H1 (cell line): ENCODE results near the gene WDR81. TPM values are rescaled to one million over a fixed set of nuclear protein-coding genes. Genes with fewer than 3 reads are reported as not detected.

Experiments
- CTCF ChIA-PET: fragments of 300-600 bp; sonication (Branson Sonifier 250); formaldehyde crosslinking; loops from one replicate; lab custom pipeline; 2021; ENCODE audit not compliant: partially characterized antibody; lab: Charles Lee
- POLR2A ChIA-PET: fragments of 300-600 bp; sonication (Branson Sonifier 250); formaldehyde crosslinking; loops from one replicate; lab custom pipeline; 2021; ENCODE audit warnings: inconsistent platforms; ENCODE audit not compliant: partially characterized antibody; lab: Charles Lee
- DNase-seq, 2 experiments: peaks; one replicate each; pipeline versions ENCODE4 v3.0.0 to v3.0.0-alpha.2; 2010 to 2022; ENCODE audit warnings: low spot score in 2 of 2, low read depth in 1 of 2, mixed read lengths in 1 of 2
- FAIRE-seq: peaks from 2 replicates; lab custom pipeline; 2011; peaks lifted over from hg19 to GRCh38; lab: Jason Lieb, UNC
- H2AFZ ChIP-seq: 2 replicates; pipeline ENCODE4 v1.8.1; 2012; ENCODE audit warnings: low read length, inconsistent platforms
- H2AK5ac ChIP-seq: 2 replicates; pipeline ENCODE4 v1.6.1; 2013; ENCODE audit warnings: low read depth, low read length
- H2BK120ac ChIP-seq: replicated peaks from 2 replicates; pipeline ENCODE3; 2013; ENCODE audit warnings: low read depth, low read length, inconsistent platforms
- H2BK12ac ChIP-seq: 2 replicates; pipeline ENCODE4 v1.6.1; 2013; ENCODE audit warnings: low read depth, low read length
- H2BK15ac ChIP-seq: 2 replicates; pipeline ENCODE4 v1.6.1; 2013; ENCODE audit warnings: low read length
- H2BK20ac ChIP-seq: 2 replicates; pipeline ENCODE4 v1.6.1; 2013; ENCODE audit warnings: low read length
- H2BK5ac ChIP-seq: 2 replicates; pipeline ENCODE4 v1.6.1; 2013; ENCODE audit warnings: low read depth, low read length
- H3K14ac ChIP-seq: 2 replicates; pipeline ENCODE4 v1.6.1; 2013; ENCODE audit warnings: inconsistent platforms; ENCODE audit not compliant: insufficient read length
- H3K18ac ChIP-seq: 2 replicates; pipeline ENCODE4 v1.6.1; 2013; ENCODE audit warnings: low read length; ENCODE audit errors: extremely low read depth
- H3K23ac ChIP-seq: 2 replicates; pipeline ENCODE4 v1.6.1; 2013; ENCODE audit warnings: inconsistent platforms; ENCODE audit not compliant: insufficient read length
- H3K23me2 ChIP-seq: 2 replicates; pipeline ENCODE4 v1.6.1; 2013; ENCODE audit warnings: low read depth, low read length
- H3K27ac ChIP-seq: 2 replicates; pipeline ENCODE4 v1.6.1; 2011; ENCODE audit warnings: low read depth, low read length, inconsistent platforms
- H3K27me3 ChIP-seq, 4 experiments: replicated peaks in 1 of 4; 1 replicate in 1 of 4; 2 replicates in 3 of 4; pipeline versions ENCODE4 v1.6.1 to v1.8.1; 2011 to 2013; ENCODE audit warnings: low read length in 3 of 4, mild to moderate bottlenecking in 3 of 4, inconsistent platforms in 2 of 4, mixed read lengths in 2 of 4, moderate library complexity in 1 of 4; ENCODE audit not compliant: control insufficient read depth in 3 of 4, insufficient read depth in 3 of 4; ENCODE audit errors: extremely low read depth in 1 of 4
- H3K36me3 ChIP-seq, 4 experiments: 2 replicates each; pipeline versions ENCODE4 v1.6.1 to v1.8.1; 2011 to 2013; ENCODE audit warnings: mild to moderate bottlenecking in 4 of 4, low read length in 3 of 4, moderate library complexity in 2 of 4, control low read depth in 1 of 4, inconsistent platforms in 1 of 4; ENCODE audit not compliant: insufficient read depth in 4 of 4, control insufficient read depth in 2 of 4
- H3K4ac ChIP-seq: replicated peaks from 2 replicates; pipeline ENCODE3; 2013; ENCODE audit warnings: low read length, low read depth, mixed read lengths, inconsistent platforms; ENCODE audit not compliant: insufficient read length
- H3K4me1 ChIP-seq, 4 experiments: replicated peaks in 1 of 4; 1 replicate in 1 of 4; 2 replicates in 3 of 4; pipeline versions ENCODE4 v1.6.1 to v1.8.1; 2011 to 2013; ENCODE audit warnings: low read length in 3 of 4, inconsistent platforms in 2 of 4, mixed read lengths in 1 of 4; ENCODE audit not compliant: insufficient read depth in 4 of 4, control insufficient read depth in 3 of 4
- H3K4me2 ChIP-seq, 2 experiments: 2 replicates each; pipeline versions ENCODE4 v1.6.1 to v1.8.1; 2011 to 2013; ENCODE audit warnings: low read depth in 2 of 2, low read length in 2 of 2, control low read depth in 1 of 2, inconsistent platforms in 1 of 2, mild to moderate bottlenecking in 1 of 2; ENCODE audit not compliant: insufficient read depth in 1 of 2
- H3K4me3 ChIP-seq, 4 experiments: fragments of 200-600, 300-600 bp in 1 of 4; sonication (generic), shearing (Covaris generic), sonication (Bioruptor Twin) in 1 of 4; 2 replicates each; pipeline versions ENCODE4 v1.5.1 to v1.8.1; 2011 to 2016; ENCODE audit warnings: low read length in 4 of 4, low read depth in 3 of 4, control low read depth in 2 of 4, inconsistent platforms in 2 of 4, mild to moderate bottlenecking in 2 of 4, mixed read lengths in 1 of 4, moderate library complexity in 1 of 4; ENCODE audit not compliant: insufficient read depth in 2 of 4; ENCODE audit errors: extremely low read depth in 1 of 4
- H3K56ac ChIP-seq: replicated peaks from 2 replicates; pipeline ENCODE3; 2013; ENCODE audit warnings: low read depth, mild to moderate bottlenecking, mixed read lengths, low read length, inconsistent platforms; ENCODE audit not compliant: insufficient read length
- H3K79me1 ChIP-seq: 2 replicates; pipeline ENCODE4 v1.6.1; 2013; ENCODE audit warnings: low read depth, low read length, control low read depth
- H3K79me2 ChIP-seq, 2 experiments: 2 replicates each; pipeline versions ENCODE4 v1.6.1 to v1.8.1; 2012 to 2013; ENCODE audit warnings: low read length in 2 of 2, mild to moderate bottlenecking in 2 of 2, inconsistent platforms in 1 of 2; ENCODE audit not compliant: insufficient read depth in 2 of 2, control insufficient read depth in 1 of 2
- H3K9ac ChIP-seq, 4 experiments: replicated peaks in 1 of 4; 1 replicate in 1 of 4; 2 replicates in 3 of 4; pipeline versions ENCODE4 v1.6.1 to v1.8.1; 2011 to 2013; ENCODE audit warnings: low read depth in 3 of 4, low read length in 3 of 4, control low read depth in 2 of 4, mild to moderate bottlenecking in 2 of 4, moderate library complexity in 2 of 4, inconsistent platforms in 1 of 4; ENCODE audit errors: extremely low read depth in 1 of 4
- H3K9me3 ChIP-seq, 2 experiments: 2 replicates each; pipeline versions ENCODE4 v1.6.1 to v1.8.1; 2012 to 2013; ENCODE audit warnings: mild to moderate bottlenecking in 2 of 2, moderate library complexity in 2 of 2, control low read depth in 1 of 2, inconsistent platforms in 1 of 2, low read depth in 1 of 2, low read length in 1 of 2, mixed read lengths in 1 of 2; ENCODE audit not compliant: insufficient read depth in 2 of 2
- H4K20me1 ChIP-seq, 2 experiments: replicated peaks in 1 of 2; 2 replicates each; pipeline versions ENCODE3 to v1.8.1; 2011 to 2013; ENCODE audit warnings: inconsistent platforms in 2 of 2, low read length in 2 of 2, mild to moderate bottlenecking in 1 of 2; ENCODE audit not compliant: insufficient read depth in 2 of 2, control insufficient read depth in 1 of 2
- H4K5ac ChIP-seq: 2 replicates; pipeline ENCODE4 v1.6.1; 2013; ENCODE audit warnings: low read length, low read depth, mixed read lengths, inconsistent platforms; ENCODE audit not compliant: insufficient read length
- H4K8ac ChIP-seq: 2 replicates; pipeline ENCODE4 v1.8.0; 2013; ENCODE audit warnings: mild to moderate bottlenecking, moderate library complexity, low read length, inconsistent platforms; ENCODE audit not compliant: insufficient read depth; ENCODE audit errors: extremely low read depth
- H4K91ac ChIP-seq: replicated peaks from 2 replicates; pipeline ENCODE3; 2013; ENCODE audit warnings: low read length, mixed read lengths, inconsistent platforms; ENCODE audit not compliant: insufficient read length
- ASH2L ChIP-seq: fragments of 200-600, 300-600 bp; sonication (generic); IDR thresholded peaks from one replicate; pipeline ENCODE4 v1.7.1; 2017; ENCODE audit warnings: low read length
- ATF2 ChIP-seq: IDR thresholded peaks from 2 replicates; pipeline ENCODE4 v1.6.1; 2012; ENCODE audit warnings: low read length, inconsistent platforms
- FOSL1 ChIP-seq: IDR thresholded peaks from 2 replicates; pipeline ENCODE4 v1.6.1; 2011; ENCODE audit warnings: mild to moderate bottlenecking, low read depth, low read length, moderate library complexity; ENCODE audit not compliant: insufficient read depth
- SP2 ChIP-seq: IDR thresholded peaks from 2 replicates; pipeline ENCODE4 v1.6.1; 2012; ENCODE audit warnings: mild to moderate bottlenecking, low read length, inconsistent platforms
- WGBS, 2 experiments: shearing (Covaris generic) in 1 of 2; methylation state at CpG; one replicate each; pipeline versions ENCODE4 v1.1.6 to v1.1.7; 2013 to 2015; ENCODE audit warnings: low lambda C conversion rate in 2 of 2, mixed read lengths in 2 of 2, inconsistent platforms in 1 of 2, low coverage in 1 of 2, missing lambda C conversion rate in 1 of 2; ENCODE audit not compliant: insufficient replicate concordance in 2 of 2, insufficient coverage in 1 of 2, insufficient read length in 1 of 2; ENCODE audit errors: extremely low coverage in 1 of 2, missing lambda C conversion rate in 1 of 2; 5-methylcytosine and 5-hydroxymethylcytosine counted together
- polyA plus RNA-seq, 7 experiments: library from polyadenylated mRNA; depleted of rRNA in 3 of 7; stranded (reverse) in 5 of 7; unstranded in 2 of 7; fragments of >200 nt in 5 of 7; fragments of 200-250 nt in 2 of 7; gene quantifications; 1 replicate in 5 of 7; 2 replicates in 1 of 7; 4 replicates in 1 of 7; pipeline versions ENCODE4 v1.2.1 to v1.2.3, GENCODE V29; 2011 to 2013; ENCODE audit warnings: missing spikeins in 2 of 7, mixed read lengths in 2 of 7
- total RNA-seq: library from RNA; stranded (reverse); fragmentation: NEBNext Ultra II Directional; extraction: Animal tissue kit (Norgen Biotek cat#: 25700); gene quantifications from 2 replicates; pipeline ENCODE4 v1.2.1, GENCODE V29; 2021

WDR81 gene
- total and polyA plus RNA-seq, 2 of the 8 experiments (the other 6 are each of a cell fraction or from before 2014, with no cell fraction given), result 9.1 to 12.3 TPM

- DNase-seq (no peak), FAIRE-seq (no peak)
- Histone ChIP-seq H2AK5ac (no peak overlapping the region), H3K18ac (no peak overlapping the region; the same call in 1 of the 2 replicates), H3K27ac (no peak overlapping the region), H3K27me3 (peaks cover 0 to 2% (median 0%) of the 10 kb centered on the region in 4 experiments; a peak in 2 of 7 replicates), H3K79me2 (no peaks in the 10 kb centered on the region), H2BK20ac (no peak overlapping the region), H4K91ac (no peak overlapping the region), H4K8ac (no peak overlapping the region), H3K4me3 (peak overlapping the region in 1 of 4 experiments; percentile 83; a peak in 1 of 8 replicates), H3K9me3 (no peaks in the 10 kb centered on the region), H2AFZ (no peak overlapping the region), H2BK12ac (peak overlapping the region; percentile 83; the same call in 1 of the 2 replicates), H2BK15ac (no peak overlapping the region), H3K56ac (no peak overlapping the region), H3K23me2 (peaks cover 26% of the 10 kb centered on the region), H2BK5ac (0 out of 2 replicates have a peak overlapping the region, but pooled peaks have one; percentile 15), H2BK120ac (no peak overlapping the region), H3K79me1 (peaks cover 7% of the 10 kb centered on the region; the same call in 1 of the 2 replicates), H3K14ac (no peak overlapping the region), H4K5ac (no peak overlapping the region), H4K20me1 (peaks cover 0 to 7% of the 10 kb centered on the region in 2 experiments), H3K4ac (no peak overlapping the region), H3K23ac (no peak overlapping the region), H3K4me2 (peak overlapping the region; percentile 68 to 92; a peak in 2 of 4 replicates), H3K36me3 (no peaks in the 10 kb centered on the region), H3K9ac (no peak overlapping the region; a peak in 1 of 7 replicates), H3K4me1 (peaks cover 0 to 19% (median 18%) of the 10 kb centered on the region in 4 experiments; a peak in 6 of 7 replicates)
- TF ChIP-seq ATF2 (0 out of 2 replicates have a peak, but pooled peaks have one; percentile 18), ASH2L (no peak), FOSL1 (no peak), SP2 (no peak)
- POLR2A ChIA-PET, result interaction anchor here (0.7 to 1.3 kb wide), 7 partner anchors 9 to 148 kb away, joined by 3 to 6 read pairs (median 3); no protein-coding TSS in a partner anchor
- CTCF ChIA-PET, result interaction anchor here (0.6 to 3.4 kb wide), 28 partner anchors 8 to 197 kb away, joined by 3 to 36 read pairs (median 4); partner anchors contain the start of genes PRPF8, SERPINF1, SERPINF2 and WDR81
- WGBS, 2 experiments, result 68% methylated on average over 10 of the region's 10 CpGs; no CpG with 5 or more reads in 1 of the 2 experiments
Measured at GRCh38 chr17:1713160-1713877, 11.2 kb upstream of the WDR81 start.
